Upper lobe of left lung (tissue), 6 donors: ENCODE data around the gene SHOC2. TPM values are rescaled to one million over a fixed set of nuclear protein-coding genes. Genes with fewer than 3 reads are reported as not detected.

Experiments used
- ATAC-seq, 2 donors: fragments of 200-7000 bp; cut with Tn5 transposase; one replicate each; pipeline ENCODE4 v1.9.1; 2022; ENCODE audit warnings: mild to moderate bottlenecking in 2 of 2, moderate library complexity in 2 of 2; ENCODE audit not compliant: low FRiP score in 2 of 2
- DNase-seq, 2 donors: peaks; one replicate each; pipeline ENCODE4 v3.0.0-alpha.2; 2019 to 2020
- H3K27ac ChIP-seq, 4 donors: fragments of 200-600 bp; sonication (generic); one replicate each; pipeline ENCODE4 v1.5.1; 2016 to 2019
- H3K27me3 ChIP-seq, 4 donors: fragments of 200-600 bp; sonication (generic); one replicate each; pipeline ENCODE4 v1.5.1; 2017 to 2019
- H3K36me3 ChIP-seq, 4 donors: fragments of 200-600 bp; sonication (generic); one replicate each; pipeline ENCODE4 v1.5.1; 2016 to 2019
- H3K4me1 ChIP-seq, 4 donors: fragments of 200-600 bp; sonication (generic); one replicate each; pipeline ENCODE4 v1.5.1; 2018 to 2019
- H3K4me3 ChIP-seq, 4 donors: fragments of 200-600 bp; sonication (generic); one replicate each; pipeline ENCODE4 v1.5.1; 2017 to 2019; ENCODE audit warnings: mild to moderate bottlenecking in 2 of 4, moderate library complexity in 1 of 4
- H3K9me3 ChIP-seq, 4 donors: fragments of 200-600 bp; sonication (generic); one replicate each; pipeline ENCODE4 v1.5.1; 2018 to 2019
- EP300 ChIP-seq, 4 donors: sonication (generic); formaldehyde crosslinking; IDR thresholded peaks; one replicate each; pipeline ENCODE4 v1.5.1; 2017; ENCODE audit warnings: antibody characterized with exemption in 4 of 4, control low read depth in 2 of 4
- POLR2A ChIP-seq, 4 donors: fragments of 450-650 bp; IDR thresholded peaks; one replicate each; pipeline ENCODE4 v1.5.1; 2016 to 2017; ENCODE audit warnings: antibody characterized with exemption in 4 of 4, mild to moderate bottlenecking in 2 of 4
- POLR2AphosphoS5 ChIP-seq, 2 donors: sonication (generic); formaldehyde crosslinking; IDR thresholded peaks; one replicate each; pipeline ENCODE4 v1.5.1; 2017; ENCODE audit warnings: antibody characterized with exemption in 2 of 2
- WGBS, 2 donors: methylation state at CpG; one replicate each; pipeline ENCODE4 v1.1.5; 2017 to 2018; 5-methylcytosine and 5-hydroxymethylcytosine counted together
- total RNA-seq, 6 donors: library from RNA; depleted of rRNA in 4 of 6; stranded (reverse); fragments of >200 nt in 4 of 6; gene quantifications; one replicate each; pipeline versions ENCODE4 v1.1.0 to v1.2.1, GENCODE V29; 2016 to 2021
- TF ChIP-seq, protein P1 (sequence below), 6 experiments: fragments of 450-650 bp in 4 of 6; fragments of 200-600 bp in 2 of 6; sonication (generic) in 2 of 6; IDR thresholded peaks; one replicate each; pipeline ENCODE4 v1.5.1; 2016 to 2019; ENCODE audit warnings: antibody characterized with exemption in 6 of 6
- donor health status: DM: no; HTN: no; CAD: no; lungs with moderate emphysema.
- donor health status: DM: no; HTN: yes; CAD: no; lungs with severe emphysema.

SHOC2 gene
- total RNA-seq, 6 donors from 2014 or later, result 24.2 to 117 (median 41.6) TPM

DNA sequence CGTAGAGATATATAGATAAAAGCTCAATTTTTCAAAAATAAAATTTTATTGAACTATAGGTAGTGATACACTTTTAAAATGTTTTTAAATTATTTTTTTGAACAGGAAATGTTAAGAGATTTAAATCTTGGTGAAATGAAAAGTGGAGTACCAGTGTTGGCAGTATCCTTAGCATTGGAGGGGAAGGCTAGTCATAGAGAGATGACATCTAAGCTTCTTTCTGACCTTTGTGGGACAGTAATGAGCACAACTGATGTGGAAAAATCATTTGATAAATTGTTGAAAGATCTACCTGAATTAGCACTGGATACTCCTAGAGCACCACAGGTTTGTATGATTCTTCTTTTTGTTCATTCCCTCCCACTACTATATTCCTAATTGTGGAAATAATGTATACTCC is 31.8 kb upstream of the SHOC2 start:
- H3K27me3 ChIP-seq, result no peaks in the 10 kb centered on the region
- H3K27ac ChIP-seq, result no peak overlapping the region
- H3K9me3 ChIP-seq, result no peaks in the 10 kb centered on the region
- DNase-seq (no peak), ATAC-seq (no peak)
- H3K36me3 ChIP-seq, result peaks cover 0 to 70% (median 5%) of the 10 kb centered on the region in 4 donors
- TF ChIP-seq POLR2AphosphoS5 (IDR thresholded peaks at IDR 0.05) (no peak), EP300 (IDR thresholded peaks at IDR 0.05) (no peak), POLR2A (IDR thresholded peaks at IDR 0.05) (no peak)
- TF ChIP-seq, protein P1, sequence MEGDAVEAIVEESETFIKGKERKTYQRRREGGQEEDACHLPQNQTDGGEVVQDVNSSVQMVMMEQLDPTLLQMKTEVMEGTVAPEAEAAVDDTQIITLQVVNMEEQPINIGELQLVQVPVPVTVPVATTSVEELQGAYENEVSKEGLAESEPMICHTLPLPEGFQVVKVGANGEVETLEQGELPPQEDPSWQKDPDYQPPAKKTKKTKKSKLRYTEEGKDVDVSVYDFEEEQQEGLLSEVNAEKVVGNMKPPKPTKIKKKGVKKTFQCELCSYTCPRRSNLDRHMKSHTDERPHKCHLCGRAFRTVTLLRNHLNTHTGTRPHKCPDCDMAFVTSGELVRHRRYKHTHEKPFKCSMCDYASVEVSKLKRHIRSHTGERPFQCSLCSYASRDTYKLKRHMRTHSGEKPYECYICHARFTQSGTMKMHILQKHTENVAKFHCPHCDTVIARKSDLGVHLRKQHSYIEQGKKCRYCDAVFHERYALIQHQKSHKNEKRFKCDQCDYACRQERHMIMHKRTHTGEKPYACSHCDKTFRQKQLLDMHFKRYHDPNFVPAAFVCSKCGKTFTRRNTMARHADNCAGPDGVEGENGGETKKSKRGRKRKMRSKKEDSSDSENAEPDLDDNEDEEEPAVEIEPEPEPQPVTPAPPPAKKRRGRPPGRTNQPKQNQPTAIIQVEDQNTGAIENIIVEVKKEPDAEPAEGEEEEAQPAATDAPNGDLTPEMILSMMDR (IDR thresholded peaks at IDR 0.05), result no peak
- H3K4me3 ChIP-seq, result no peak overlapping the region
- H3K4me1 ChIP-seq, result peaks cover 0 to 3% (median 0%) of the 10 kb centered on the region in 4 donors
- WGBS, 2 donors, result 93 to 100% methylated on average over 1 of the region's 1 CpG

DNA sequence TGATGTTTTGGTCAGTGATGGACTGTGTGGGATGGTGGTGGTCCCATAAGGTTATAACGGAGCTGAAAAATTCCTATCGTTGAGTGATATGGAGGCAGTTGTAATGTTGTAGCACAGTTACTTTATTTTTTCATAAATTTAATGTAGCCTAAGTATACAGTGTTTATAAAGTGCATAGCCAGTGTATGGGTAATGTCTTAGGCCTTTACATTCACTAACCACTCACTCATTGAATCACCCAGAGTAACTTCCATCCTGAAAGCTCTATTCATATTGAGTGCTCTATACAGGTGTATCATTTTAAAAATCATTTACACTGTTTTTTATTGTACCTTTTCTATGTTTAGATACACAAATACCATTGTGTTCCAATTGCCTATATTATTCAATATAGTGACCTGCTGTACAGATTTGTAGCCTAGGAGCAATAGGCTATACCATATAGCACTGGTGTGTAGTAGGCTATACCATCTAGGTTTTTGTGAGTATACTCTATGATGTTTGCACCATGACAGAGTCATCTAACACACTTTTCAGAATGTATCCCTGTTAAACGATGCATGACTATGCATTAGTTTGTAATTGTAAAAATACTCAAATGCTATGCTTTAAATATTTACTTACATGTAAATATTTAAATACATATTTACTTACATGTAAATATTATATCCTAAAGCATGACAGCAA is 26.7 kb upstream of the SHOC2 start:
- Histone ChIP-seq H3K27ac (no peak overlapping the region), H3K4me3 (no peak overlapping the region), H3K9me3 (no peaks in the 10 kb centered on the region), H3K36me3 (peaks cover 0 to 57% (median 4%) of the 10 kb centered on the region in 4 donors), H3K4me1 (peaks cover 0 to 8% (median 3%) of the 10 kb centered on the region in 4 donors), H3K27me3 (no peaks in the 10 kb centered on the region)
- ATAC-seq (no peak), DNase-seq (no peak)
- WGBS, 2 donors, result 93 to 94% methylated on average over 3 of the region's 3 CpGs
- TF ChIP-seq, protein P1 (IDR thresholded peaks at IDR 0.05), result no peak
- TF ChIP-seq POLR2A (IDR thresholded peaks at IDR 0.05), result no peak
- no peak for TF ChIP-seq EP300 (IDR thresholded peaks at IDR 0.05)
- TF ChIP-seq POLR2AphosphoS5 (IDR thresholded peaks at IDR 0.05), result no peak

- Histone ChIP-seq H3K27ac (no peak overlapping the region), H3K9me3 (no peaks in the 10 kb centered on the region), H3K36me3 (peaks cover 0 to 59% (median 7%) of the 10 kb centered on the region in 4 donors), H3K27me3 (no peaks in the 10 kb centered on the region), H3K4me3 (no peak overlapping the region), H3K4me1 (peaks cover 0 to 8% (median 3%) of the 10 kb centered on the region in 4 donors)
- ATAC-seq (peak; percentile 66 to 85), DNase-seq (no peak)
- WGBS, 2 donors, result 27 to 30% methylated on average over 4 of the region's 4 CpGs
- TF ChIP-seq POLR2A (IDR thresholded peaks at IDR 0.05), result no peak
- TF ChIP-seq, protein P1 (IDR thresholded peaks at IDR 0.05), result peak; percentile 48 to 66 (median 58)
These were observed 25.7 kb upstream of the SHOC2 start for GRCh38 chr10:110893559-110894179.

DNA sequence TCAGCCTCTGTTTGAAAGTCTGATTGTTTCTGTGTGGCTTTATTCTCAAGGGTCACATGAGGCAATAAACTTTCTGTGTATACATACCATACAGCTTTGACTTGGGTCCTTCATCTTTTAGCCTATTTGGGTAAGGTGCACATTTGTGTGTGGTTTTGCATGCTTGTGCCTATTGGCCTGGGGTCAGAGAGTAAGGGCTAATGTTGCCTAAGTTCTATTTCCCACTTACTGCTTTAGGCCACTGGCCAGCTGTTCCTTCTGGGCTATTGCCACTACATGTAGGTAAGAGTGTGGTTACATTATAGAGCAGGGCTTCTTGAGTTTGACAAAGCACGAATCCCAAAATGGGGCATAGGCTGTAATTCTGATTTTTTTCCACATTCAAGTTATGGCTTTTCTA is 22.2 kb upstream of the SHOC2 start:
- Histone ChIP-seq H3K9me3 (no peaks in the 10 kb centered on the region), H3K4me3 (no peak overlapping the region), H3K4me1 (peaks cover 0 to 8% (median 3%) of the 10 kb centered on the region in 4 donors), H3K27me3 (no peaks in the 10 kb centered on the region), H3K27ac (no peak overlapping the region), H3K36me3 (peaks cover 3 to 54% (median 14%) of the 10 kb centered on the region in 4 donors)
- ATAC-seq (no peak), DNase-seq (no peak)
- TF ChIP-seq POLR2A (IDR thresholded peaks at IDR 0.05), result no peak
- 87 to 93% methylated on average over 1 of the region's 1 CpG for WGBS, 2 donors

- no peak for TF ChIP-seq POLR2A (IDR thresholded peaks at IDR 0.05)
- no peak for TF ChIP-seq EP300 (IDR thresholded peaks at IDR 0.05)
- no peak for TF ChIP-seq POLR2AphosphoS5 (IDR thresholded peaks at IDR 0.05)
- TF ChIP-seq, protein P1 (IDR thresholded peaks at IDR 0.05), result no peak
- ATAC-seq (no peak), DNase-seq (no peak)
- Histone ChIP-seq H3K4me3 (no peak overlapping the region), H3K27me3 (no peaks in the 10 kb centered on the region), H3K27ac (no peak overlapping the region), H3K4me1 (peaks cover 0 to 11% (median under 1%) of the 10 kb centered on the region in 4 donors), H3K36me3 (peaks cover 3 to 54% (median 14%) of the 10 kb centered on the region in 4 donors), H3K9me3 (no peaks in the 10 kb centered on the region)
These were observed 21.0 kb upstream of the SHOC2 start for GRCh38 chr10:110898391-110898790.
